IMR-90 (cell line): ENCODE measurements around the gene POLR1D.

Experiments
- BHLHE40 ChIP-seq: fragments of 150-350 bp; IDR thresholded peaks from 2 replicates; pipeline ENCODE4 v1.6.1; 2016; ENCODE audit warnings: mild to moderate bottlenecking, low read depth, low read length
- CTCF ChIP-seq: conservative IDR thresholded peaks from 2 replicates; pipeline ENCODE4 v1.5.1; 2012; ENCODE audit warnings: mild to moderate bottlenecking, low read depth, low read length, improper control_type of control experiment
- MAZ ChIP-seq: IDR thresholded peaks from 2 replicates; pipeline ENCODE4 v1.6.1; 2012; ENCODE audit warnings: low read depth, mild to moderate bottlenecking, low read length, improper control_type of control experiment, moderate library complexity, borderline replicate concordance
- MXI1 ChIP-seq: IDR thresholded peaks from 2 replicates; pipeline ENCODE4 v1.6.1; 2012; ENCODE audit warnings: low read depth, mild to moderate bottlenecking, low read length, moderate library complexity, borderline replicate concordance
- POLR2A ChIP-seq: IDR thresholded peaks from 2 replicates; pipeline ENCODE4 v1.6.1; 2012; ENCODE audit warnings: mild to moderate bottlenecking, low read depth, low read length
- RAD21 ChIP-seq: IDR thresholded peaks from 2 replicates; pipeline ENCODE4 v1.6.1; 2012; ENCODE audit warnings: low read length, improper control_type of control experiment
- RCOR1 ChIP-seq: IDR thresholded peaks from 2 replicates; pipeline ENCODE4 v1.6.1; 2012; ENCODE audit warnings: mild to moderate bottlenecking, low read length, improper control_type of control experiment; ENCODE audit not compliant: insufficient replicate concordance
- RFX5 ChIP-seq: IDR thresholded peaks from 2 replicates; pipeline ENCODE4 v1.8.0; 2012; ENCODE audit warnings: low read depth, mild to moderate bottlenecking, low read length, moderate library complexity
- SMC3 ChIP-seq: fragments of 150-350 bp; IDR thresholded peaks from 2 replicates; pipeline ENCODE4 v1.6.1; 2016; ENCODE audit warnings: low read depth, mild to moderate bottlenecking, antibody characterized with exemption, low read length, moderate library complexity
- USF2 ChIP-seq: fragments of 150-350 bp; IDR thresholded peaks from 2 replicates; pipeline ENCODE4 v1.6.1; 2017; ENCODE audit warnings: mild to moderate bottlenecking, antibody characterized with exemption, low read length, low read depth

- TF ChIP-seq CTCF (no peak), SMC3 (no peak), MXI1 (no peak), RAD21 (no peak), POLR2A (no peak), RCOR1 (no peak), USF2 (no peak), BHLHE40 (no peak), RFX5 (no peak), MAZ (no peak)
These were observed 20.5 kb upstream of the POLR1D start for GRCh38 chr13:27601208-27601607.
